HG03196 (cell line): ENCODE results near the gene SLPI.

Source experiments
- ATAC-seq: cut with Tn5 transposase; IDR thresholded peaks from one replicate; pipeline ENCODE4 v1.9.1; 2021; ENCODE audit not compliant: unreplicated experiment

SLPI gene

DNA sequence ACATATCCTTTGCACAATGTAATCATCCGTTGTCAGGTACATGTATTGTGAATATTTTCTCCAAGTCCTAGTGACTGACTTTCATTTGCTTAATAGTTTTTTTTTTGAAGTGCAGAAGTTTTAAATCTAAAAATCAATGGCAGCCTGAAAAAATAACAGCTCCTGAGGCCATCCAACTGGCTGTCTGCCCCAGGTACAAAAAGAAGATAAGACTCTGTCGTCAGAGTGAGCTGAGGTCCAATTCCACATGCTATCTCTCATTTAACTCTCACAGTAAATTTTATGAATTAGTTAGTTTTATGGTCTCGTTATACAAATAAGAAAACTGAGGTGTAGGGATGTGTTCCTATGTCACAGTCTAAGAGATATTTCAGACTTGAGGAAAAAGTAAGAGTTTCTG lies 21.0 kb upstream of the SLPI start:
- no peak for ATAC-seq

GRCh38 chr20:45269754-45270270 lies 15.4 kb upstream of the SLPI start:
- no peak for ATAC-seq

GRCh38 chr20:45269056-45269455 lies 14.7 kb upstream of the SLPI start:
- no peak for ATAC-seq

GRCh38 chr20:45268531-45268930 lies 14.2 kb upstream of the SLPI start:
- ATAC-seq: no peak

DNA sequence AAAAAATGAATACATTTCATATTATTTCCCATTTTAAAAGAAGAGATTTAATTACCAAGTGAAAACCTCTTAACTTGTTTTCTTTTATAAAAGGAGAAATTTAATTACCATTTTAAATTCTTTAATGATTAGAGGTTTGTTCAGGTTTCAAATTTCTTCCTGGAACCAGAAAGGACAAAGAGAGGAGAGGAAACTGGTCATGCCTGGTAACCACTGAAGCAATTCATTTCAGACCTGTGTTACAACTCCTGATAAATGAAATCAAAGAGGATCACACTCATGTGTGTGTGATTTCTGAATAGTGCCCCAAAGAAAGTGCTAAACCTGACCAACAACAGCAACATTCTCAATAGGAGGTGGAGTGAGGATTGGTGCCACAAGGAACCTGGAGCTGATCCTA lies 12.6 kb upstream of the SLPI start:
- ATAC-seq: no peak

DNA sequence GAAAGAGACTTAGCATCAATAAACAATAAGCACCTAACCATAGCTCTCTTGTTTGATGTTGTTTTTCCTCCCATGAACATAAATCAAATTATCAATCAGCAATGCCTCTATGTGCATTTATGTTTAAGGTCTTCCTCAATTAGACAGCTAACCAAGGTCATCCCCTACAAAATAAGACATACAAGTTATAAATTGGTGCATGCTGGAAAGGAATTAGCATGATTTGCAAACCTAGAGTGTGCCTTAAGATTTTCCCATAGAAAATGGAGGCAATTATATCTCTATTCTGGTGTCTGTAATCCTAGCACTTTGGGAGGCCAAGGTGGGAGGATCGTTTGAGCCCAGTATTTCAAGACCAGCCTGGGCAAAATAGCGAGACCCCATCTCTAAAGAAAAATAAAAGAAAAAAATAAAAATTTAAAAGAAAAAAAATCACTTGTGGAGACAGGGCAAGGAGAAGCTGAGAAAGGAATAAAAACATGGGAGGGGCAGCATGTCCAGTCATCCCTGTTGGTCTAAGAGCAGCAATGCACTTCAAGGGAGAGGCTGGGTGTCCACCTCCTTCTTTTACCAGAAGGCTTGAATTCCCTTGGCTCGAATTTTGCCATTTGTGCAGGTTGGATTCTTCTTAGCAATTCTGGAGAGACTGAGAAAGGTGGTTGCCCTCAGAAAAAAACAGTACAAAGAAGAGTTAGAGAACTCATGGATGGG lies 9.3 kb upstream of the SLPI start:
- no peak for ATAC-seq

- ATAC-seq: no peak
Measured at GRCh38 chr20:45258664-45259063, 4.3 kb upstream of the SLPI start.

GRCh38 chr20:45258259-45258658 lies 3.9 kb upstream of the SLPI start:
- ATAC-seq: no peak

DNA sequence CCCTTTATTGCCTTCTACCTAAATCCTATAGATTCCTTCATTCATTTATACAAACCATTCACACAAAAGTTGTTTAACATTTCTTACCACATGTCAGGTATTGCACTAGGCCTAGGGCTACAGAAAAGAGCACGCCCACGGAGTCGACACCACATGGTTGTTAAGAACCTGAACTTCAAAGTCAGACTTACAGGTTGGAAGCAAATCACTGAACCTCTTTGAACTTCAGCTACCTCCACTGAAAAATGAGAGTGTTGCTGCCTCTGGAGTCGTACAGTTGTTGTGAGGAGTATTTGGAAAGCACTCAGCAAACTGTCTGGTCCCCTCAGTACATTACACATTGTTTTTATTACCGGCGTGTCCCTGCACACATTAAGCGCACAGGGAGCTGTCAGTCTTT lies 3.3 kb upstream of the SLPI start:
- no peak for ATAC-seq

DNA sequence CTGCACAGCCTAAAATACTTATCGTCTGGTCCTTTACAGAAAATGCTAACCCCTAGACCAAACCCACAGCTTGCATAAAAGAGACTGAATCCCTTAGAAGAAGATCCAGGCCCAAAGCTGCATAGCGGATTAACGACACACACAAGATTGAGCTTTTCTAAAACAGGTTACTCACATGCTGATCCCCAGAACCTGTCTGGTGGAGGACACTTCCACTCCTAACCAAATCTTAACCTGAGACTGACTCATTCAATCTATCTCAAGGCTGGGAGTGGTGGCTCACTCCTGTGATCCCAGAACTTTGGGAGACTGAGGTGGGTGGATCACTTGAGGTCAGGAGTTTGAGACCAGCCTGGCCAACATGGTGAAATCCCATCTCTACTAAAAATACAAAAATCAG lies 2.8 kb upstream of the SLPI start:
- ATAC-seq: no peak

- ATAC-seq: no peak
Measured at GRCh38 chr20:45253261-45253660, 1.1 kb downstream of the SLPI start.

- ATAC-seq: no peak
Measured at GRCh38 chr20:45251884-45252560, 2.3 kb downstream of the SLPI start.

GRCh38 chr20:45248609-45249008 lies 5.8 kb downstream of the SLPI start:
- no peak for ATAC-seq

- no peak for ATAC-seq
Measured at GRCh38 chr20:45247865-45248264, 6.5 kb downstream of the SLPI start.

DNA sequence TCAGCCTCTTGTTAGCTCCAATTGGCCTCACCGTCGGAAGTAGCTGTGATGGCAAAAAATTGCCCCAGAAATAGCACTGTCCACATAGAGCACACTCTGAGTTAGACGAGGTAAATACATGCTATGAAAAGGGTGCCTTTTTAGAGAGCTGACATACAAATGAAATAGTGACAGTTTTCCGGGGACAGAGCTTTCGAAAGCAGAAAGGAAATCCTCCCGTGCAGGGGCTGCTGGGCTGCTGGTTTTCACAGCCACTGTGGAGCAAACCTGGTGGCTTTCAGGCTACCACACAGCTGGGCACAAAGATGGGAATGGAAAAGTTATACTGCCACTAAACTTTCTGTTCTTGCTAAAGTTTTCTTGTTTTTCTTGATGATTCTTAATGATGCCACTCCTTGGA lies 8.3 kb downstream of the SLPI start:
- no peak for ATAC-seq

DNA sequence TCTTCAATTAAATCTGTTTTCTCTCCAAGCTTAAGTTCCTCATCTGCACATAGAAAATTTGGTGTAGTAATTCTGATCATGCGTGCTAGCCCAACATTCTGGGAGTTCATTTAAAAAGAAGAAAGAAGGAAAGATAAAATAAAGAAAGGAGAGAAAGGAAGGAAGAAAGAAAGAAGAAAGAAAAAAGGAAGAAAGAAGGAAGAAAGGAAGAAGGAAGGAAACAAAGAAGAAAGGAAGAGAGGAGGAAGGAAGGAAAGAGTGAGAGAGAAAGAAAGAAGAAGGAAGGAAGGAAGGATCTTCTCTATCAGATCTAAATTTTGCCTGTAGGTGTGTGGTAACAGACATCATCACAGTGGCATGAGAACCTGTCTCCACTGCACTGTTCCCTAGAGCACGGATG lies 16.2 kb downstream of the SLPI start:
- no peak for ATAC-seq

DNA sequence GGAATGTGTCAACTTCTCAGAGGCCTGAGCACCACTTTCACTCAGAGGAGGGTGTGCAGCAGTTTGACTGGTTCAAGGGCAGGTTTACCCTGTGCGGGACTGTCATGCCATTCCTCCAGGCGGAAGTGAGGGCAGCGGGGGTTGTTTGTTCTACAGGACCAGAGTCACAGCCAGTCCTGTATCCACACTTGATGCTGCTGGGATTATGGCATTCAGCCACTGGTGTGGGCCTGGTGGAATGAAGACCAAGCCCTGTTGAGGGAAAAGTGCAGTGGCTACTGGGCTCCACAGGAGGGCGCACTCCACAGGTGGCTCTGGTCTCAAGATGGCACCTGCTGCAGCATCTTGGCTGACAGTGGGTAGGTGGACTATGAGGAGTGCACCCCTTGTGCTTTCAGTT lies 18.4 kb downstream of the SLPI start:
- no peak for ATAC-seq

- ATAC-seq: no peak
Measured at GRCh38 chr20:45230631-45231030, 23.7 kb downstream of the SLPI start.

GRCh38 chr20:45229264-45230056 lies 24.9 kb downstream of the SLPI start:
- no peak for ATAC-seq

- ATAC-seq: no peak
Measured at GRCh38 chr20:45226287-45226686, 28.1 kb downstream of the SLPI start.

DNA sequence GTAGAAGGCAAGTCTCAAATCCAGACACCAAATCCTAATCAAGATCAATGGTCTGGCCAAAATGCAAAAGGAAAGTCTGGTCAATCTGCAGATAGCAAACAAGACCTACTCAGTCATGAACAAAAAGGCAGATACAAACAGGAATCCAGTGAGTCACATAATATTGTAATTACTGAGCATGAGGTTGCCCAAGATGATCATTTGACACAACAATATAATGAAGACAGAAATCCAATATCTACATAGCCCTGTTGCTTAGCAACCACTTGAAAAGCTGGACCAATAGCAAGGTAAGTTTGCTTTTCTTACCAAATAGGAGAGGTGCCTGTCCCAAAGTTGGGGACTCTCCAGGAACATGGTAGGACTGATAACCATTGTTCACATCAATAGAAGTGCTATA lies 31.2 kb downstream of the SLPI start:
- ATAC-seq: no peak

DNA sequence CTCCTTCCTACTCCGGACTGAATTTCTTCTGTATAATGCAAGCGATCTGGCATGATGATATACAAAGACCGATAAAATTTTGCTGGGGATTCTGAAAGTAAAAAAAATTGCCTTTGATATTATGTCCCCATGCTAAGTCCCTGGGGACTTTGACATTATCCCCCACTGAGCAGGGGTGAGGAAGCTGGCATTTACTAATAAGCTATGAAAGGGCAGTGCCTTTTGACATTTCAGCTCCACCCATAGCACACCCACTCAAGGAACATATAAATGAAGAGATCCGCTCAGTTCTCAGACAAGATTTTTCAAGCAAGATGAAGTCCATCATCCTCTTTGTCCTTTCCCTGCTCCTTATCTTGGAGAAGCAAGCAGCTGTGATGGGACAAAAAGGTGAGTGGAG lies 33.3 kb downstream of the SLPI start, which contains the start of gene SEMG2:
TSS of gene SEMG2 (plus strand) at position 298 of the 400 bp plus-strand sequence. CDS start at position 315, 17 bp downstream.
- no peak for ATAC-seq
